H9 (cell line): Measurements from ENCODE around the gene OLFM1. TPM values are rescaled to one million over a fixed set of nuclear protein-coding genes. Genes with fewer than 3 reads are reported as not detected.

Experiments used
- DNase-seq: peaks from one replicate; pipeline ENCODE4 v3.0.0-alpha.2; 2017
- H2AFZ ChIP-seq: one replicate; pipeline ENCODE4 v1.6.1; 2013; ENCODE audit warnings: mild to moderate bottlenecking, low read length, control low read depth, moderate library complexity
- H2AK5ac ChIP-seq: 2 replicates; pipeline ENCODE4 v1.6.1; 2013; ENCODE audit warnings: low read length, control low read depth, mixed read lengths; ENCODE audit not compliant: insufficient read length
- H2BK120ac ChIP-seq: one replicate; pipeline ENCODE4 v1.6.1; 2013; ENCODE audit warnings: low read depth, mild to moderate bottlenecking, low read length, control low read depth, inconsistent platforms; ENCODE audit not compliant: poor library complexity, severe bottlenecking
- H2BK12ac ChIP-seq: 2 replicates; pipeline ENCODE4 v1.6.1; 2013; ENCODE audit warnings: low read length, control low read depth, mixed read lengths, low read depth; ENCODE audit not compliant: insufficient read length
- H2BK15ac ChIP-seq: 2 replicates; pipeline ENCODE4 v1.6.1; 2013; ENCODE audit warnings: low read depth, low read length, control low read depth
- H2BK20ac ChIP-seq: one replicate; pipeline ENCODE4 v1.6.1; 2013; ENCODE audit warnings: low read depth, mild to moderate bottlenecking, low read length, control low read depth, inconsistent platforms; ENCODE audit not compliant: poor library complexity, severe bottlenecking
- H2BK5ac ChIP-seq: 2 replicates; pipeline ENCODE4 v1.6.1; 2013; ENCODE audit warnings: low read length, control low read depth, mixed read lengths; ENCODE audit not compliant: insufficient read length
- H3K14ac ChIP-seq: 2 replicates; pipeline ENCODE4 v1.6.1; 2013; ENCODE audit warnings: low read length, control low read depth; ENCODE audit not compliant: insufficient read depth
- H3K18ac ChIP-seq: 2 replicates; pipeline ENCODE4 v1.6.1; 2013; ENCODE audit warnings: low read depth, mild to moderate bottlenecking, mixed read lengths, low read length, control low read depth; ENCODE audit not compliant: insufficient read length
- H3K23ac ChIP-seq: 2 replicates; pipeline ENCODE4 v1.6.1; 2013; ENCODE audit warnings: low read length, control low read depth, mixed read lengths, low read depth; ENCODE audit not compliant: insufficient read length
- H3K23me2 ChIP-seq: 2 replicates; pipeline ENCODE4 v1.6.1; 2013; ENCODE audit warnings: low read depth, mild to moderate bottlenecking, mixed read lengths, low read length, control low read depth; ENCODE audit not compliant: insufficient read length, poor library complexity, severe bottlenecking
- H3K27ac ChIP-seq: 2 replicates; pipeline ENCODE4 v1.5.1; 2013; ENCODE audit warnings: low read length, control low read depth, mixed read lengths, low read depth; ENCODE audit not compliant: insufficient read length
- H3K27me3 ChIP-seq: 2 replicates; pipeline ENCODE4 v1.6.1; 2013; ENCODE audit warnings: low read length, control low read depth, inconsistent platforms; ENCODE audit not compliant: insufficient read depth
- H3K4ac ChIP-seq: 2 replicates; pipeline ENCODE4 v1.6.1; 2013; ENCODE audit warnings: low read depth, mild to moderate bottlenecking, control low read depth, inconsistent platforms, low read length, moderate library complexity
- H3K4me1 ChIP-seq: 2 replicates; pipeline ENCODE4 v1.6.1; 2013; ENCODE audit warnings: low read length, control low read depth, inconsistent platforms; ENCODE audit not compliant: insufficient read depth
- H3K4me2 ChIP-seq: 2 replicates; pipeline ENCODE4 v1.6.1; 2013; ENCODE audit warnings: low read length, control low read depth, mixed read lengths; ENCODE audit not compliant: insufficient read length, insufficient read depth
- H3K56ac ChIP-seq: 2 replicates; pipeline ENCODE4 v1.6.1; 2013; ENCODE audit warnings: low read depth, mild to moderate bottlenecking, mixed read lengths, low read length, control low read depth; ENCODE audit not compliant: insufficient read length
- H3K79me1 ChIP-seq: 2 replicates; pipeline ENCODE4 v1.6.1; 2013; ENCODE audit warnings: low read depth, mild to moderate bottlenecking, moderate library complexity, low read length, control low read depth, inconsistent platforms; ENCODE audit not compliant: insufficient read depth, poor library complexity, severe bottlenecking
- H3K79me2 ChIP-seq: 2 replicates; pipeline ENCODE4 v1.6.1; 2013; ENCODE audit warnings: low read length, control low read depth, inconsistent platforms; ENCODE audit not compliant: insufficient read depth
- H3K9ac ChIP-seq: 2 replicates; pipeline ENCODE4 v1.6.1; 2013; ENCODE audit warnings: low read length, control low read depth, mixed read lengths; ENCODE audit not compliant: insufficient read length; ENCODE audit errors: extremely low read depth
- H3K9me3 ChIP-seq: one replicate; pipeline ENCODE4 v1.6.1; 2013; ENCODE audit warnings: low read depth, low read length, inconsistent platforms; ENCODE audit not compliant: control insufficient read depth
- H3T11ph ChIP-seq: one replicate; pipeline ENCODE4 v1.6.1; 2013; ENCODE audit warnings: mild to moderate bottlenecking, low read length, control low read depth, inconsistent platforms
- H4K20me1 ChIP-seq: one replicate; pipeline ENCODE4 v1.6.1; 2013; ENCODE audit not compliant: control insufficient read depth, insufficient read length, insufficient read depth
- H4K5ac ChIP-seq: 2 replicates; pipeline ENCODE4 v1.6.1; 2013; ENCODE audit warnings: low read depth, mild to moderate bottlenecking, mixed read lengths, low read length, control low read depth; ENCODE audit not compliant: insufficient read length
- H4K8ac ChIP-seq: replicated peaks from 2 replicates; pipeline ENCODE4 v1.6.1; 2013; ENCODE audit warnings: low read length, control low read depth, mixed read lengths, low read depth; ENCODE audit not compliant: insufficient read length
- H4K91ac ChIP-seq: 2 replicates; pipeline ENCODE4 v1.6.1; 2013; ENCODE audit warnings: low read depth, mild to moderate bottlenecking, moderate library complexity, mixed read lengths, low read length, control low read depth; ENCODE audit not compliant: insufficient read length
- H3K27ac Mint-ChIP-seq, 3 experiments: 2 replicates in 2 of 3; 3 replicates in 1 of 3; pipeline ENCODE4 v1.8.0; 2020 to 2021; ENCODE audit warnings: mixed read lengths in 3 of 3, mild to moderate bottlenecking in 1 of 3, moderate library complexity in 1 of 3
- H3K27me3 Mint-ChIP-seq: 2 replicates; pipeline ENCODE4 v1.8.0; 2021; ENCODE audit warnings: low read depth, mild to moderate bottlenecking, moderate library complexity, mixed read lengths
- H3K36me3 Mint-ChIP-seq, 3 experiments: 2 replicates in 2 of 3; 3 replicates in 1 of 3; pipeline ENCODE4 v1.8.0; 2020 to 2021; ENCODE audit warnings: low read depth in 3 of 3, mixed read lengths in 3 of 3; ENCODE audit not compliant: insufficient read depth in 1 of 3
- H3K4me1 Mint-ChIP-seq, 2 experiments: 2 replicates each; pipeline ENCODE4 v1.8.0; 2020; ENCODE audit warnings: mixed read lengths in 2 of 2
- H3K4me3 Mint-ChIP-seq, 2 experiments: 2 replicates in 1 of 2; 3 replicates in 1 of 2; pipeline ENCODE4 v1.8.0; 2020 to 2021; ENCODE audit warnings: mild to moderate bottlenecking in 2 of 2, mixed read lengths in 2 of 2, moderate library complexity in 1 of 2
- H3K9me3 Mint-ChIP-seq, 2 experiments: 2 replicates in 1 of 2; 3 replicates in 1 of 2; pipeline ENCODE4 v1.8.0; 2020; ENCODE audit warnings: mild to moderate bottlenecking in 2 of 2, mixed read lengths in 2 of 2, moderate library complexity in 1 of 2
- CTCF ChIP-seq: fragments of 200-600 bp; sonication (generic); conservative IDR thresholded peaks from 3 replicates; pipeline ENCODE4 v1.8.0; 2021; ENCODE audit warnings: antibody characterized with exemption, mild to moderate bottlenecking
- WGBS: extraction: QIAGEN DNeasy Blood & Tissue Kit; methylation state at CpG from one replicate; pipeline ENCODE4 v1.1.7; 2013; ENCODE audit warnings: missing lambda C conversion rate, low lambda C conversion rate, mixed read lengths; ENCODE audit not compliant: insufficient read length; ENCODE audit errors: extremely low coverage; 5-methylcytosine and 5-hydroxymethylcytosine counted together
- total RNA-seq: library from RNA; stranded (reverse); gene quantifications from 2 replicates; pipeline ENCODE4 v1.2.1, GENCODE V29; 2021

The OLFM1 gene
- total RNA-seq, 1 experiment from 2014 or later = 34.1 TPM

- no peaks in the 10 kb centered on the region; a peak in 1 of 7 replicates for H3K36me3 Mint-ChIP-seq
- H2BK5ac ChIP-seq = no peak overlapping the region
- H3K79me2 ChIP-seq = no peaks in the 10 kb centered on the region
- no peak overlapping the region for H3K27ac Mint-ChIP-seq
- H3K4me2 ChIP-seq = no peak overlapping the region
- peaks cover 0 to 2% of the 10 kb centered on the region in 2 experiments; a peak in 1 of 5 replicates for H3K9me3 Mint-ChIP-seq
- no peak overlapping the region for H3K27ac ChIP-seq
- peaks cover 5% of the 10 kb centered on the region for H3K23me2 ChIP-seq
- H3K4me1 ChIP-seq = no peaks in the 10 kb centered on the region
- no peak overlapping the region for H3K9ac ChIP-seq
- TF ChIP-seq CTCF = no peak
- no peaks in the 10 kb centered on the region for H3K9me3 ChIP-seq
- H3K4me1 Mint-ChIP-seq = peaks cover 12 to 33% of the 10 kb centered on the region in 2 experiments
- H2BK12ac ChIP-seq = no peak overlapping the region
- no peak overlapping the region for H3K56ac ChIP-seq
- no peak overlapping the region for H2BK15ac ChIP-seq
- no peak overlapping the region for H3K4ac ChIP-seq
- no peak overlapping the region for H4K8ac ChIP-seq
- WGBS = no CpG with 5 or more reads among the region's 9 CpGs
- no peak overlapping the region for H2AFZ ChIP-seq
- H3K14ac ChIP-seq = no peak overlapping the region
- peak; percentile 15 for DNase-seq
- no peak overlapping the region for H3K4me3 Mint-ChIP-seq
- no peak overlapping the region for H4K5ac ChIP-seq
- H3K23ac ChIP-seq = no peak overlapping the region
- no peak overlapping the region for H3T11ph ChIP-seq
- no peaks in the 10 kb centered on the region for H3K79me1 ChIP-seq
- H2BK120ac ChIP-seq = no peak overlapping the region
- no peak overlapping the region for H3K18ac ChIP-seq
- H4K91ac ChIP-seq = no peak overlapping the region
- H3K27me3 ChIP-seq = no peaks in the 10 kb centered on the region; the same call in 1 of the 2 replicates
- H2AK5ac ChIP-seq = no peak overlapping the region
- no peak overlapping the region for H2BK20ac ChIP-seq
- no peaks in the 10 kb centered on the region for H4K20me1 ChIP-seq
- H3K27me3 Mint-ChIP-seq = peaks cover 53% of the 10 kb centered on the region
Measured at GRCh38 chr9:135073741-135074305, 13.6 kb upstream of the OLFM1 start.
